ENCODE measurements around the gene URI1. TPM values are rescaled to one million over a fixed set of nuclear protein-coding genes. Genes with fewer than 3 reads are reported as not detected.

Gene URI1
- polyA plus RNA-seq, 4 donors: 91.4 to 124 (median 105) TPM

GRCh38 chr19:29967623-29968022, 25.6 kb downstream of the URI1 start:
- no peak for DNase-seq (ENCODE audit: low read depth in 4 of 4, low spot score in 2 of 4)

GRCh38 chr19:29969891-29970290, 27.9 kb downstream of the URI1 start:
- DNase-seq (ENCODE audit: low read depth in 4 of 4, low spot score in 2 of 4): no peak

- DNase-seq (ENCODE audit: low read depth in 4 of 4, low spot score in 2 of 4): no peak
Measured at GRCh38 chr19:29971002-29971401, 29.0 kb downstream of the URI1 start.

GRCh38 chr19:29971648-29972047, 29.6 kb downstream of the URI1 start:
- no peak for DNase-seq (ENCODE audit: low read depth in 4 of 4, low spot score in 2 of 4)

- DNase-seq (ENCODE audit: low read depth in 4 of 4, low spot score in 2 of 4): no peak
Measured at GRCh38 chr19:29974701-29975100, 32.7 kb downstream of the URI1 start.

- no peak for DNase-seq (ENCODE audit: low read depth in 4 of 4, low spot score in 2 of 4)
Measured at GRCh38 chr19:29976151-29976943, 34.3 kb downstream of the URI1 start.

- DNase-seq (ENCODE audit: low read depth in 4 of 4, low spot score in 2 of 4): no peak
Measured at GRCh38 chr19:29978080-29978479, 36.0 kb downstream of the URI1 start.

GRCh38 chr19:29983568-29983967, 41.5 kb downstream of the URI1 start:
- DNase-seq (ENCODE audit: low read depth in 4 of 4, low spot score in 2 of 4): no peak

- no peak for DNase-seq (ENCODE audit: low read depth in 4 of 4, low spot score in 2 of 4)
Measured at GRCh38 chr19:29985196-29985595, 43.2 kb downstream of the URI1 start.

GRCh38 chr19:29988351-29988750, 46.3 kb downstream of the URI1 start:
- no peak for DNase-seq (ENCODE audit: low read depth in 4 of 4, low spot score in 2 of 4)

- no peak for DNase-seq (ENCODE audit: low read depth in 4 of 4, low spot score in 2 of 4)
Measured at GRCh38 chr19:29992233-29992867, 50.3 kb downstream of the URI1 start.

GRCh38 chr19:29999490-29999889, 57.5 kb downstream of the URI1 start:
- no peak for DNase-seq (ENCODE audit: low read depth in 4 of 4, low spot score in 2 of 4)

- DNase-seq (ENCODE audit: low read depth in 4 of 4, low spot score in 2 of 4): no peak
Measured at GRCh38 chr19:30000862-30001261, 58.8 kb downstream of the URI1 start.

GRCh38 chr19:30001301-30001700, 59.3 kb downstream of the URI1 start:
- DNase-seq (ENCODE audit: low read depth in 4 of 4, low spot score in 2 of 4): no peak

- DNase-seq (ENCODE audit: low read depth in 4 of 4, low spot score in 2 of 4): no peak
Measured at GRCh38 chr19:30001791-30002190, 59.8 kb downstream of the URI1 start.

GRCh38 chr19:30003866-30004265, 61.8 kb downstream of the URI1 start:
- peak in 3 of 4 donors; percentile 7 to 20 (median 9) for DNase-seq (ENCODE audit: low read depth in 4 of 4, low spot score in 2 of 4)

- peak in 1 of 4 donors; percentile 6 for DNase-seq (ENCODE audit: low read depth in 4 of 4, low spot score in 2 of 4)
Measured at GRCh38 chr19:30004403-30004802, 62.4 kb downstream of the URI1 start.

- no peak for DNase-seq (ENCODE audit: low read depth in 4 of 4, low spot score in 2 of 4)
Measured at GRCh38 chr19:30006207-30006606, 64.2 kb downstream of the URI1 start.

- no peak for DNase-seq (ENCODE audit: low read depth in 4 of 4, low spot score in 2 of 4)
Measured at GRCh38 chr19:30008169-30008568, 66.1 kb downstream of the URI1 start.

GRCh38 chr19:30009013-30009412, 67.0 kb downstream of the URI1 start:
- DNase-seq (ENCODE audit: low read depth in 4 of 4, low spot score in 2 of 4): no peak

- DNase-seq (ENCODE audit: low read depth in 4 of 4, low spot score in 2 of 4): no peak
Measured at GRCh38 chr19:30011051-30011578, 69.1 kb downstream of the URI1 start.

GRCh38 chr19:30014770-30015169, 72.7 kb downstream of the URI1 start:
- no peak for DNase-seq (ENCODE audit: low read depth in 4 of 4, low spot score in 2 of 4)

All from left renal cortex interstitium (tissue), 4 donors.